ENCODE data around the gene PGS1.
"Not testable (repeated sequence)": the region's sequence is repeated elsewhere in the genome, so short reads cannot be mapped to it uniquely, and the experiment has no call there.

The PGS1 gene

GRCh38 chr17:78378225-78379130, at the start of gene PGS1:
PGS1 (plus strand) TSS chr17:78378649; CDS start chr17:78378666, 17 bp downstream.
- peak in 1 of 3 donors; percentile 79 for DNase-seq (ENCODE audit: low read depth in 2 of 3, low spot score in 1 of 3)

DNA sequence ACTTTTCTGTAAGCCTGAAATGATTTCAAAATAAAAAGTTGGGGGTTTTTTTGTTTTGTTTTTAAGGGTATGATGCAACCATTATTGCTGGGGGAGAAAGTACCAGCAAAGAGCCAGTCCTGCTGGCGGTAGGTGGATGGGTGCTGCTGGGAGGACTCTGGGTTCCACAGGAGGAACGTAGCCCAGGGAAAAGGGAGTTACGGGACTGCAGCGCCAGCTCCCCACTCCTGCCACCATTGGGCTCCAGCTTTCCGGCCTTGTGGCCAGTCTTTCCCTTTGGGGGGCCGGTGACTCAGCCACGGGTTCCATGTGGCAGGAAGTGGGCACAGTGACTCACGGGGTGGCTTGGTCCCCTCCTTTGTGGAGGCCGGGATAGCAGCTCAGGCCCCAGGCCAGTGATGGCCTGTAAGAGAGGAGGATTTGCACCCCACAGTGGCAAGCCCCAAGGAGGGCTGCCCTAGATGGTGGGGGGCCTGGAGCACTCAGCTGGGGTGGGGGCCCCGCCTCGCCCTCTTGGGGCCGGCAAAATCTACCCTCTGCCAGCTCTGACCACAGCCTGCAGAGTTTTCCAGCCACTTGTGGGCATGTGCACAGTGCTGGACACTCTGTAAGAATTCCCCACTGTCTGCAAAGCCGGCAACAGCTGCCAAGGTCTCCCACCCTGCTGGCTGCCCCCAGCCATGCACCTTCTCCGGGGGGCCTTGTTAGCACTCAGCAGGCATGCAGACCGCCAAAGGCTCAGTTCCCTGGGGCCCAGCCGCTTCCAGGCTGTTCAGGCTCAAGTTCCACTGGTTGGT, 49.0 kb upstream of the PGS1 start:
- no peak for DNase-seq (ENCODE audit: low read depth in 2 of 3, low spot score in 1 of 3)

- no peak for DNase-seq (ENCODE audit: low read depth in 2 of 3, low spot score in 1 of 3)
Measured at GRCh38 chr17:78330570-78331224, 47.8 kb upstream of the PGS1 start.

DNA sequence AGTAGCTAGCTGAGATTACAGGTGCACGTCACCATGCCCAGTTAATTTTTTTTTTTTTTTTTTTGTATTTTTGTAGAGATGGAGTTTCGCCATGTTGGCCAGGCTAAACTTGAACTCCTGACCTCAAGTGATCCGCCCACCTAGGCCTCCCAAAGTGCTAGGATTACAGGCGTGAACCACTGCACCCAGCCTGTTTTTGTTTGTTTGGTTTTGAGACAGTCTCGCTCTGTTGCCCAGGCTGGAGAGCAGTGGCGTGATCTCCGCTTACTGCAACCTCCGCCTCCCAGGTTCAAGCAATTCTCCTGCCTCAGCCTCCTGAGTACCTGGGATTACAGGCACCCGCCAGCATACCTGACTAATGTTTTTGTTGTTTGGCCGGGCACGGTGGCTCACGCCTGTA, 47.1 kb upstream of the PGS1 start:
- not testable (repeated sequence) for DNase-seq (ENCODE audit: low read depth in 2 of 3, low spot score in 1 of 3)

- DNase-seq (ENCODE audit: low read depth in 2 of 3, low spot score in 1 of 3), result no peak
Measured at GRCh38 chr17:78332991-78333390, 45.5 kb upstream of the PGS1 start.

DNA sequence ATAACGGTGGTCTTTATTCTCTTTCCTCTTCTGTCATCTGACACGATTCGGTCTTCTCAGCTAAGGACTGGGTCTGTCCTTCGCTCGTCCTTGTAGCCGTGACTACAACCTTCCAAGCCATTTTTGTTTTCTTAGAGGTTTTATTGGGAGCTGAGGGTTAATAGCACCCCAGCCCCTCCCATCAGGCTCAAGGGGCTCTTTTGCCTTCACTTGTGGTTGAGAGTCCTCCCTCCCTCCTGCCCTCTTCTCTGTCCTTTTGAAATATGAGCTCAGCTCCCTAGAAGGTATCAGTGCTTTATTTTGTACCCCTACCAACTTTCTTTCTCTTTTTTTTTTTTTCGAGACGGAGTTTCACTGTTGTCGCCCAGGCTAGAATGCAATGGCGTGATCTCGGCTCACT, 43.2 kb upstream of the PGS1 start:
- DNase-seq (ENCODE audit: low read depth in 2 of 3, low spot score in 1 of 3), result no peak

GRCh38 chr17:78337244-78338109, 41.0 kb upstream of the PGS1 start:
- DNase-seq (ENCODE audit: low read depth in 2 of 3, low spot score in 1 of 3), result no peak

GRCh38 chr17:78338486-78339259, 39.8 kb upstream of the PGS1 start:
- no peak for DNase-seq (ENCODE audit: low read depth in 2 of 3, low spot score in 1 of 3)

- DNase-seq (ENCODE audit: low read depth in 2 of 3, low spot score in 1 of 3), result no peak
Measured at GRCh38 chr17:78340183-78340955, 38.1 kb upstream of the PGS1 start.

DNA sequence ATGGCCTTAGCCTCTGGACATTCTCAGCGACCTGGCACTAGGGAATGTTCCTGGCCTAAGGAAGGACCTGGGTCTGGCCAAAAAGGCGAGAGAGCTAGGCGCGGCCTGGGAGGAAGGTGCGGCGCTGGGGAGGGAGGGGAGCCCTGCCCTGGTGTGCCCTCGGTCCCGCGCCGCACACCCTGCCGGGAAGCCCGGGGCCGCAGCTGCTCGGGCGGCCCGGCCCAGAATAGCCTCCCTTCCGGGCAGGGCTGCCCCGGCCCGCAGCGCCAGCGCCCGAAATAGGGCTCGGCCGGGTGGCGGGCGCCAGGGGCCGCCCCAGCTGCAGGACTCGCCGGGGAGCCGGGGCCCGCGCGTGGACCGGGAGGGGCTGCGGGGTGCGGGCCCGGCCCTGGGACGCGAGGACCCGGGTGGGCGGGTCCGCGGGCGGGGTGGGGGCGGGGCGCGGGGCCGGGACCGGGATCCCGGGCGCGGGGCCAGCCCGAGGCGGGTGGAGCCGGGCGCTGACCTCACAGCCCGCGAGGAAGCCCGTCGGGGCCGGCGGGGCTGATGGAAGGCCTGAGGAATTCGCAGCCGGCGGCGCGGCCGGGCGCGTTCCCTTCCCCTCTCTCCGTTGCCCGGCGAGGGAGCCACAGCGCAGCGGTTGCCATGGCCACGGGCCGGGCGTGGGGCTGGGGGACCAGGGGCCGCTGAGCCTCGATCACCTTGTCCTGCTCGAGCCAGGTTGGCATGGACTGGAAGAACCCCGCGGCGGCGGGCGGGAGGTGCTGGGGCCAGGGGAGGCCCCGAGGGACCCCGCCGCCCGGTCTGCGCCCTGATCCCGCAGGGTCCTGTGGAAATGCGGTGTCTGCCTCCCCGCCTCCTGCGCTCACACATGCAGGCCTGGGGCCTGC, 36.6 kb upstream of the PGS1 start:
- DNase-seq (ENCODE audit: low read depth in 2 of 3, low spot score in 1 of 3), result no peak

GRCh38 chr17:78342449-78343186, 35.8 kb upstream of the PGS1 start:
- DNase-seq (ENCODE audit: low read depth in 2 of 3, low spot score in 1 of 3), result no peak

DNA sequence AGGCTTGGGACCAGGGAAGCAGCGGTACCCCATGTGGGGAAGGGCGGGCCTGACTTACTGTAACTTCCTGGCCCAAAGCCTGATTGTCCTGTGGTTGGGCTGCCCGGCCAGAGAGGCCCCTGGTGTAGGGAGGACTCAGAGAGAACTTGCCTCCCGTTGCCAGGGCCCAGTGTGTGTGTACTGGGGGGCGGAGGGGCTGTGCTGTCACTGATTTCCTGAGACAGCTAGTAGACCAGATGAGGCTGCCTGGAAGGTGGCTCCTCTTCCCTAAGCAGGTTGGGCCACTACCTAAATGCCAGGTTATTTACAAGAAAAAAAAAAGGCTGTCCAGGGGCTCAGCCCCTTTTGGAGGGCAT, 35.3 kb upstream of the PGS1 start:
- DNase-seq (ENCODE audit: low read depth in 2 of 3, low spot score in 1 of 3), result no peak

DNA sequence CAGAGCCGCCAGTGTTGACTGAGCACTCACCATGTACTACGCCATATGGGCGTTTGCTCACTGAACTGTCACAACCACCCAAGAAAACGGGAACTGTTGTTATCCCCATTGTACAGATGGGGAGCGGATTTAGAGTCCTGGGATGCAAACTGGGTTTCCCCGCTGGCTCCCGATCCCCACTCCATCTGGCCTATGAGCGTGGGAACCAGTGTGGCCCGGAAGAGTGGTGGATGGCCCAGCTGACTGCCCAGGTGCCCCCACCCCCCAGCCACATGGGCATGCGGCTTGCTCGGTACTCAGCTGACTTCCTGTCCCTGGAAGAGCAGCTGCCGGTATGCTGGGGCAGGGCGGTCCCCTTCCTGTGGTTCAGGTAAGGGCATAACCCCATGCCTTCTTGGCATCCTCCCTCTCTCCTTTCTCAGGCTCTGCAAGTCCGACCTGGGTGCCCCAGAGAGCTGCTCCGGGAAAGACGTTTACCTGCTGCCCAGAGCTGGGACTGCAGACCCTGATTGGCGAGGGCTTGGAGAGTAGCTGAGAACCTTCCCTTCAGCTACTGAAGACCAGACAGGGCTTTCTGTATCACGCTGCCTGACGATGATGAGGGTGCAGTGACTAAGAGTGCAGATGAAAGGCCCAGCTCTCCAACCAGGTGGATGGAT, 34.8 kb upstream of the PGS1 start:
- DNase-seq (ENCODE audit: low read depth in 2 of 3, low spot score in 1 of 3), result peak in 1 of 3 donors; percentile 55

- DNase-seq (ENCODE audit: low read depth in 2 of 3, low spot score in 1 of 3), result no peak
Measured at GRCh38 chr17:78344666-78345065, 33.8 kb upstream of the PGS1 start.

GRCh38 chr17:78345172-78345571, 33.3 kb upstream of the PGS1 start:
- no peak for DNase-seq (ENCODE audit: low read depth in 2 of 3, low spot score in 1 of 3)

DNA sequence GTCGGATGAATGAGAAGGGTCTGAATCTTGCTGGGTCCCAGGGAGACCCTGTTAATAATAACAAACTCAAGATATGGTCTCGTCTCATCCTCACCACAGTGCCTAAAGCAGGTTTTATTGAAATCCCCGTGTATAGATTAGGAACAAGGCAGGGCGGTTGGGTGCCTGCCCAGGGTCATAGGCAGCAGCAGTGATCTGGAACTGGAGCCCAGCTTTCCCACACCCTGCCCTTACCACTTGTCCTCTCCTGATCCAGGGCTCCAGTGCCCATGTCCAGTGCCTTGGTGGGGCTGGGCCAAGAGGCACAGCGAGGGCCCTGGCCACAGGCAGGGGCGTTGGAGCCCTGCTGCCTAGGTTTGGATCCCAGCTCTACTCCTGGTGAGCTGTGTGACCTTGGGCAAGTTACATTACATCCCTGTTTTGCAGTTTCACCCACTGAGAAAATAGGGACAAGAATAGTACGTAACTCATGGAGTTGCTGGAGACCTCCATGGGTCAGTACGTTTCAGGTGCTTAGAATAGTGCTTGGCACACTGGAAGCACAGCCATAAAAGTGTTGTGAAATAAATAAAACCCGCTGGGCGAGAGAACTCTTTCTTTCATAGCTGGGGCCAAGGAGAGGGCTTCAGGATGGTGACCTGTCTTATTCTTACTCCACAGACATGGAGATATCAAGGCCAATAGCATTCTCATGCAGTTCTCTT, 32.5 kb upstream of the PGS1 start:
- no peak for DNase-seq (ENCODE audit: low read depth in 2 of 3, low spot score in 1 of 3)
